WTC11 (cell line): ENCODE results near the gene WDR59. TPM values are rescaled to one million over a fixed set of nuclear protein-coding genes. Genes with fewer than 3 reads are reported as not detected.

ENCODE experiments used
- ATAC-seq: fragments of 200-7000 bp; cut with Tn5 transposase; 2 replicates; pipeline ENCODE4 v1.10.0; 2021; ENCODE audit warnings: mild to moderate bottlenecking, moderate library complexity
- CTCF ChIA-PET: fragments of 300-600 bp; sonication (Branson Sonifier 250); formaldehyde crosslinking; loops from one replicate; lab custom pipeline; 2021; ENCODE audit warnings: antibody characterized with exemption; lab: Charles Lee
- POLR2A ChIA-PET: fragments of 350-600 bp; sonication (Branson Sonifier 250); formaldehyde crosslinking; loops from one replicate; lab custom pipeline; 2021; ENCODE audit warnings: antibody characterized with exemption; lab: Charles Lee
- DNase-seq: peaks from one replicate; pipeline ENCODE4 v3.0.0; 2021; ENCODE audit warnings: low spot score
- H3K27ac Mint-ChIP-seq: 2 replicates; pipeline ENCODE4 v1.8.0; 2021; ENCODE audit warnings: mixed read lengths
- H3K27me3 Mint-ChIP-seq: 2 replicates; pipeline ENCODE4 v1.8.0; 2021; ENCODE audit warnings: low read depth, mild to moderate bottlenecking, moderate library complexity, mixed read lengths
- H3K36me3 Mint-ChIP-seq: 2 replicates; pipeline ENCODE4 v1.8.0; 2021; ENCODE audit warnings: mixed read lengths
- H3K4me1 Mint-ChIP-seq: 2 replicates; pipeline ENCODE4 v1.8.0; 2022; ENCODE audit warnings: mixed read lengths
- H3K4me3 Mint-ChIP-seq: 2 replicates; pipeline ENCODE4 v1.8.0; 2021; ENCODE audit warnings: mild to moderate bottlenecking, moderate library complexity, mixed read lengths
- H3K9me3 Mint-ChIP-seq: 2 replicates; pipeline ENCODE4 v1.8.0; 2021; ENCODE audit warnings: mixed read lengths
- CBFB ChIP-seq: sonication (generic); formaldehyde crosslinking; IDR thresholded peaks from 2 replicates; pipeline ENCODE4 v1.8.1; 2022; ENCODE audit warnings: mild to moderate bottlenecking, low read depth, missing genetic modification reagents
- CREM ChIP-seq: sonication (generic); formaldehyde crosslinking; IDR thresholded peaks from 2 replicates; pipeline ENCODE4 v1.8.1; 2022; ENCODE audit warnings: mild to moderate bottlenecking, missing genetic modification reagents, moderate library complexity
- EMX1 ChIP-seq: fragments of 250-450 bp; sonication (Bioruptor Pico); IDR thresholded peaks from 2 replicates; pipeline ENCODE4 v1.8.0; 2021; ENCODE audit warnings: mild to moderate bottlenecking
- GABPB1 ChIP-seq: sonication (generic); formaldehyde crosslinking; IDR thresholded peaks from 2 replicates; pipeline ENCODE4 v1.8.1; 2023; ENCODE audit warnings: mild to moderate bottlenecking, missing genetic modification reagents
- MXD4 ChIP-seq: fragments of 250-450 bp; sonication (Bioruptor Pico); IDR thresholded peaks from 2 replicates; pipeline ENCODE4 v1.8.0; 2021; ENCODE audit warnings: mild to moderate bottlenecking, moderate library complexity, borderline replicate concordance
- NR3C1 ChIP-seq: sonication (generic); formaldehyde crosslinking; conservative IDR thresholded peaks from 2 replicates; pipeline ENCODE4 v1.8.1; 2023; ENCODE audit warnings: low read depth, mild to moderate bottlenecking, missing genetic modification reagents
- SMAD3 ChIP-seq: sonication (generic); formaldehyde crosslinking; IDR thresholded peaks from 2 replicates; pipeline ENCODE4 v1.8.0; 2022; ENCODE audit warnings: missing genetic modification reagents, mild to moderate bottlenecking, borderline replicate concordance
- ZNF423 ChIP-seq: fragments of 250-450 bp; sonication (Bioruptor Pico); IDR thresholded peaks from 2 replicates; pipeline ENCODE4 v2.1.2; 2022; ENCODE audit warnings: mild to moderate bottlenecking, moderate library complexity
- total RNA-seq: library from RNA; stranded (reverse); gene quantifications from 3 replicates; pipeline ENCODE4 v1.2.3, GENCODE V29; 2021
- TF ChIP-seq, protein P1 (sequence below): sonication (generic); formaldehyde crosslinking; IDR thresholded peaks from 2 replicates; pipeline ENCODE4 v1.8.0; 2023; ENCODE audit warnings: missing genetic modification reagents, mild to moderate bottlenecking, borderline replicate concordance
- TF ChIP-seq, protein P2 (sequence below): fragments of 250-450 bp; sonication (Bioruptor Pico); IDR thresholded peaks from 2 replicates; pipeline ENCODE4 v1.9.0; 2021; ENCODE audit warnings: mild to moderate bottlenecking
- TF ChIP-seq, protein P3 (sequence below): sonication (generic); formaldehyde crosslinking; IDR thresholded peaks from 2 replicates; pipeline ENCODE4 v1.8.0; 2022; ENCODE audit warnings: mild to moderate bottlenecking, missing genetic modification reagents
- TF ChIP-seq, protein P4 (sequence below): sonication (generic); formaldehyde crosslinking; IDR thresholded peaks from 2 replicates; pipeline ENCODE4 v1.8.1; 2023; ENCODE audit warnings: mild to moderate bottlenecking, missing genetic modification reagents, borderline replicate concordance
- TF ChIP-seq, protein P5 (sequence below): sonication (generic); formaldehyde crosslinking; IDR thresholded peaks from 2 replicates; pipeline ENCODE4 v1.8.1; 2022; ENCODE audit warnings: missing genetic modification reagents, borderline replicate concordance
- TF ChIP-seq, protein P6 (sequence below): fragments of 250-450 bp; sonication (Bioruptor Pico); IDR thresholded peaks from 2 replicates; pipeline ENCODE4 v1.8.0; 2021; ENCODE audit warnings: mild to moderate bottlenecking
- TF ChIP-seq, protein P7 (sequence below): sonication (generic); formaldehyde crosslinking; IDR thresholded peaks from 2 replicates; pipeline ENCODE4 v1.8.0; 2022; ENCODE audit warnings: mild to moderate bottlenecking, missing genetic modification reagents
- TF ChIP-seq, protein P8 (sequence below): sonication (generic); formaldehyde crosslinking; IDR thresholded peaks from 2 replicates; pipeline ENCODE4 v1.8.1; 2022; ENCODE audit warnings: low read depth, missing genetic modification reagents, borderline replicate concordance

Gene WDR59
- total RNA-seq, 1 experiment from 2014 or later: 100 TPM

DNA sequence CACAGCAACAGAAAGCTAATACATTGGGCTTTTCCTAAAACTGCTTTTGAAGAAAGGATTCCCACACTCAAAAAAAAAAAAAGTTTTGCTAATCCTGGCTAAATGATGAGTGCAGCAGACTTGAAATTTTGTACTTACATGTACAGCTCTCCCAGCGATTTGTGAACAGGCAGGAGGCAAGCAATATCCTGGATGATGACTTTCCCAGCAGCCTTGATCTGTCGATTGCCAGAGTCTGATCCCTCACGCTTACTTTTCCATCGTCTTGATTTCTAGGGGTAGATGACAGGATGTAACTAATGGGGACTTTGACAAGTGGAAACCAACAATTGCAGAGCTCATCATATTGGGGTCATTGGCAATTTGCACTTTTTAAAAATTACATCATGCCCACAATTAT lies 91.4 kb downstream of the WDR59 start (continued):
- TF ChIP-seq, protein P1, sequence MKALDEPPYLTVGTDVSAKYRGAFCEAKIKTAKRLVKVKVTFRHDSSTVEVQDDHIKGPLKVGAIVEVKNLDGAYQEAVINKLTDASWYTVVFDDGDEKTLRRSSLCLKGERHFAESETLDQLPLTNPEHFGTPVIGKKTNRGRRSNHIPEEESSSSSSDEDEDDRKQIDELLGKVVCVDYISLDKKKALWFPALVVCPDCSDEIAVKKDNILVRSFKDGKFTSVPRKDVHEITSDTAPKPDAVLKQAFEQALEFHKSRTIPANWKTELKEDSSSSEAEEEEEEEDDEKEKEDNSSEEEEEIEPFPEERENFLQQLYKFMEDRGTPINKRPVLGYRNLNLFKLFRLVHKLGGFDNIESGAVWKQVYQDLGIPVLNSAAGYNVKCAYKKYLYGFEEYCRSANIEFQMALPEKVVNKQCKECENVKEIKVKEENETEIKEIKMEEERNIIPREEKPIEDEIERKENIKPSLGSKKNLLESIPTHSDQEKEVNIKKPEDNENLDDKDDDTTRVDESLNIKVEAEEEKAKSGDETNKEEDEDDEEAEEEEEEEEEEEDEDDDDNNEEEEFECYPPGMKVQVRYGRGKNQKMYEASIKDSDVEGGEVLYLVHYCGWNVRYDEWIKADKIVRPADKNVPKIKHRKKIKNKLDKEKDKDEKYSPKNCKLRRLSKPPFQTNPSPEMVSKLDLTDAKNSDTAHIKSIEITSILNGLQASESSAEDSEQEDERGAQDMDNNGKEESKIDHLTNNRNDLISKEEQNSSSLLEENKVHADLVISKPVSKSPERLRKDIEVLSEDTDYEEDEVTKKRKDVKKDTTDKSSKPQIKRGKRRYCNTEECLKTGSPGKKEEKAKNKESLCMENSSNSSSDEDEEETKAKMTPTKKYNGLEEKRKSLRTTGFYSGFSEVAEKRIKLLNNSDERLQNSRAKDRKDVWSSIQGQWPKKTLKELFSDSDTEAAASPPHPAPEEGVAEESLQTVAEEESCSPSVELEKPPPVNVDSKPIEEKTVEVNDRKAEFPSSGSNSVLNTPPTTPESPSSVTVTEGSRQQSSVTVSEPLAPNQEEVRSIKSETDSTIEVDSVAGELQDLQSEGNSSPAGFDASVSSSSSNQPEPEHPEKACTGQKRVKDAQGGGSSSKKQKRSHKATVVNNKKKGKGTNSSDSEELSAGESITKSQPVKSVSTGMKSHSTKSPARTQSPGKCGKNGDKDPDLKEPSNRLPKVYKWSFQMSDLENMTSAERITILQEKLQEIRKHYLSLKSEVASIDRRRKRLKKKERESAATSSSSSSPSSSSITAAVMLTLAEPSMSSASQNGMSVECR (CRISPR knock-in tag): no peak
- TF ChIP-seq, all 79 proteins: peak for 0

DNA sequence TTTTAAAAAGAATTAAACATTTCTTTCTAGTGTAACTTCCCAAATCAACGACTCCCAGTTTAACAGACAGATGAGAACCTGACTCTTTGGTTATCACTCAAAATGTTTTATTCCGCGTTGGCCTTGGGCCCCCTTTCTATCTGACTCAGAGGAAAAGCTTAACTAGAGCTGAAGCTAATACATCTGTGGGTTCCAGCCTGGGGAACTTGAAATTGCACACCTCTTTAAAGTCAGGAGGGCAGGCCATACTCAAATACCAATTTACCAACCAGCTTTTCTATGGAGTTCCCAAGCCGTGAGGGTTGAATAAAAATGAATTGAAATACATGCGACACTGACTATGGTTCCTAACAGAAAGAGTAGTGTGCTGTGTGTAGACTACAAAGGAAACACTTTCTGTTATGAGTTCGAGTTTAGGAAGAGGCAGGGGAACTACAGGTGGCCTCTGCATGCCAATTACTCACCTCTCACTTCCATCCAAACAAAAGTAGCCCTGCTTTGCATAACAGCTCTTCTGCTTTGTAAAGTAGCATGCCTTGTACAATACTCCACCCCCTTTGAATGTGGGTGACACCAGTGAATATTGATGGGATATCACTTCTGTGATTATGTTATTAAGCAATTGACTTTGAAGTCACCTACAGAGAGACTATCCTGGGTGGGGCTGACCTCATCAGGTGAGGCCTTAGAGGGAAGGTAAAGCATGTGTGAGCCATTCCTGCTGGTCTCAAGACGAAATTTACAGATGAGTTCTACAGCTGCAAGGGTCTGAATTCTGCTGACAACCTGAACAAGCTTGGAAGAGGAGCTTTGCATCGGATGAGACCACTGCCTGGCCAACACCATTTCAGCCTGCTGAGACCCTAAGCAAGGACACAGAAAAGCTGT lies 92.1 kb downstream of the WDR59 start:
- ATAC-seq: no peak
- no peaks in the 10 kb centered on the region for H3K9me3 Mint-ChIP-seq
- ChIA-PET POLR2A (no interaction called here), CTCF (interaction anchor here (0.6 kb wide), 1 partner anchor 238 kb away, joined by 3 read pairs; no protein-coding TSS in a partner anchor)
- H3K27me3 Mint-ChIP-seq: no peaks in the 10 kb centered on the region
- peaks cover 53% of the 10 kb centered on the region for H3K36me3 Mint-ChIP-seq
- H3K27ac Mint-ChIP-seq: peak overlapping the region; percentile 82
- H3K4me1 Mint-ChIP-seq: peaks cover 7% of the 10 kb centered on the region
- H3K4me3 Mint-ChIP-seq: no peak overlapping the region
- DNase-seq: no peak
- TF ChIP-seq, protein P2, sequence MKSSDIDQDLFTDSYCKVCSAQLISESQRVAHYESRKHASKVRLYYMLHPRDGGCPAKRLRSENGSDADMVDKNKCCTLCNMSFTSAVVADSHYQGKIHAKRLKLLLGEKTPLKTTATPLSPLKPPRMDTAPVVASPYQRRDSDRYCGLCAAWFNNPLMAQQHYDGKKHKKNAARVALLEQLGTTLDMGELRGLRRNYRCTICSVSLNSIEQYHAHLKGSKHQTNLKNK (CRISPR knock-in tag): no peak
- TF ChIP-seq, protein P3, sequence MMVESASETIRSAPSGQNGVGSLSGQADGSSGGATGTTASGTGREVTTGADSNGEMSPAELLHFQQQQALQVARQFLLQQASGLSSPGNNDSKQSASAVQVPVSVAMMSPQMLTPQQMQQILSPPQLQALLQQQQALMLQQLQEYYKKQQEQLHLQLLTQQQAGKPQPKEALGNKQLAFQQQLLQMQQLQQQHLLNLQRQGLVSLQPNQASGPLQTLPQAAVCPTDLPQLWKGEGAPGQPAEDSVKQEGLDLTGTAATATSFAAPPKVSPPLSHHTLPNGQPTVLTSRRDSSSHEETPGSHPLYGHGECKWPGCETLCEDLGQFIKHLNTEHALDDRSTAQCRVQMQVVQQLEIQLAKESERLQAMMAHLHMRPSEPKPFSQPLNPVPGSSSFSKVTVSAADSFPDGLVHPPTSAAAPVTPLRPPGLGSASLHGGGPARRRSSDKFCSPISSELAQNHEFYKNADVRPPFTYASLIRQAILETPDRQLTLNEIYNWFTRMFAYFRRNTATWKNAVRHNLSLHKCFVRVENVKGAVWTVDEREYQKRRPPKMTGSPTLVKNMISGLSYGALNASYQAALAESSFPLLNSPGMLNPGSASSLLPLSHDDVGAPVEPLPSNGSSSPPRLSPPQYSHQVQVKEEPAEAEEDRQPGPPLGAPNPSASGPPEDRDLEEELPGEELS (CRISPR knock-in tag): no peak
- TF ChIP-seq, protein P4, sequence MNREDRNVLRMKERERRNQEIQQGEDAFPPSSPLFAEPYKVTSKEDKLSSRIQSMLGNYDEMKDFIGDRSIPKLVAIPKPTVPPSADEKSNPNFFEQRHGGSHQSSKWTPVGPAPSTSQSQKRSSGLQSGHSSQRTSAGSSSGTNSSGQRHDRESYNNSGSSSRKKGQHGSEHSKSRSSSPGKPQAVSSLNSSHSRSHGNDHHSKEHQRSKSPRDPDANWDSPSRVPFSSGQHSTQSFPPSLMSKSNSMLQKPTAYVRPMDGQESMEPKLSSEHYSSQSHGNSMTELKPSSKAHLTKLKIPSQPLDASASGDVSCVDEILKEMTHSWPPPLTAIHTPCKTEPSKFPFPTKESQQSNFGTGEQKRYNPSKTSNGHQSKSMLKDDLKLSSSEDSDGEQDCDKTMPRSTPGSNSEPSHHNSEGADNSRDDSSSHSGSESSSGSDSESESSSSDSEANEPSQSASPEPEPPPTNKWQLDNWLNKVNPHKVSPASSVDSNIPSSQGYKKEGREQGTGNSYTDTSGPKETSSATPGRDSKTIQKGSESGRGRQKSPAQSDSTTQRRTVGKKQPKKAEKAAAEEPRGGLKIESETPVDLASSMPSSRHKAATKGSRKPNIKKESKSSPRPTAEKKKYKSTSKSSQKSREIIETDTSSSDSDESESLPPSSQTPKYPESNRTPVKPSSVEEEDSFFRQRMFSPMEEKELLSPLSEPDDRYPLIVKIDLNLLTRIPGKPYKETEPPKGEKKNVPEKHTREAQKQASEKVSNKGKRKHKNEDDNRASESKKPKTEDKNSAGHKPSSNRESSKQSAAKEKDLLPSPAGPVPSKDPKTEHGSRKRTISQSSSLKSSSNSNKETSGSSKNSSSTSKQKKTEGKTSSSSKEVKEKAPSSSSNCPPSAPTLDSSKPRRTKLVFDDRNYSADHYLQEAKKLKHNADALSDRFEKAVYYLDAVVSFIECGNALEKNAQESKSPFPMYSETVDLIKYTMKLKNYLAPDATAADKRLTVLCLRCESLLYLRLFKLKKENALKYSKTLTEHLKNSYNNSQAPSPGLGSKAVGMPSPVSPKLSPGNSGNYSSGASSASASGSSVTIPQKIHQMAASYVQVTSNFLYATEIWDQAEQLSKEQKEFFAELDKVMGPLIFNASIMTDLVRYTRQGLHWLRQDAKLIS (CRISPR knock-in tag): no peak
- TF ChIP-seq ZNF423 (CRISPR knock-in tag) (no peak), EMX1 (no peak), CBFB (CRISPR knock-in tag) (no peak), CREM (CRISPR knock-in tag) (no peak), GABPB1 (CRISPR knock-in tag) (no peak), MXD4 (CRISPR knock-in tag) (no peak), SMAD3 (CRISPR knock-in tag) (no peak), NR3C1 (no peak)
- TF ChIP-seq, protein P5, sequence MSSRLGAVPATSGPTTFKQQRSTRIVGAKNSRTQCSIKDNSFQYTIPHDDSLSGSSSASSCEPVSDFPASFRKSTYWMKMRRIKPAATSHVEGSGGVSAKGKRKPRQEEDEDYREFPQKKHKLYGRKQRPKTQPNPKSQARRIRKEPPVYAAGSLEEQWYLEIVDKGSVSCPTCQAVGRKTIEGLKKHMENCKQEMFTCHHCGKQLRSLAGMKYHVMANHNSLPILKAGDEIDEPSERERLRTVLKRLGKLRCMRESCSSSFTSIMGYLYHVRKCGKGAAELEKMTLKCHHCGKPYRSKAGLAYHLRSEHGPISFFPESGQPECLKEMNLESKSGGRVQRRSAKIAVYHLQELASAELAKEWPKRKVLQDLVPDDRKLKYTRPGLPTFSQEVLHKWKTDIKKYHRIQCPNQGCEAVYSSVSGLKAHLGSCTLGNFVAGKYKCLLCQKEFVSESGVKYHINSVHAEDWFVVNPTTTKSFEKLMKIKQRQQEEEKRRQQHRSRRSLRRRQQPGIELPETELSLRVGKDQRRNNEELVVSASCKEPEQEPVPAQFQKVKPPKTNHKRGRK (CRISPR knock-in tag): no peak
- TF ChIP-seq, protein P6, sequence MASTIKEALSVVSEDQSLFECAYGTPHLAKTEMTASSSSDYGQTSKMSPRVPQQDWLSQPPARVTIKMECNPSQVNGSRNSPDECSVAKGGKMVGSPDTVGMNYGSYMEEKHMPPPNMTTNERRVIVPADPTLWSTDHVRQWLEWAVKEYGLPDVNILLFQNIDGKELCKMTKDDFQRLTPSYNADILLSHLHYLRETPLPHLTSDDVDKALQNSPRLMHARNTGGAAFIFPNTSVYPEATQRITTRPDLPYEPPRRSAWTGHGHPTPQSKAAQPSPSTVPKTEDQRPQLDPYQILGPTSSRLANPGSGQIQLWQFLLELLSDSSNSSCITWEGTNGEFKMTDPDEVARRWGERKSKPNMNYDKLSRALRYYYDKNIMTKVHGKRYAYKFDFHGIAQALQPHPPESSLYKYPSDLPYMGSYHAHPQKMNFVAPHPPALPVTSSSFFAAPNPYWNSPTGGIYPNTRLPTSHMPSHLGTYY (CRISPR knock-in tag): no peak
- TF ChIP-seq, protein P7, sequence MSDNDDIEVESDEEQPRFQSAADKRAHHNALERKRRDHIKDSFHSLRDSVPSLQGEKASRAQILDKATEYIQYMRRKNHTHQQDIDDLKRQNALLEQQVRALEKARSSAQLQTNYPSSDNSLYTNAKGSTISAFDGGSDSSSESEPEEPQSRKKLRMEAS (CRISPR knock-in tag): no peak
- TF ChIP-seq, protein P8, sequence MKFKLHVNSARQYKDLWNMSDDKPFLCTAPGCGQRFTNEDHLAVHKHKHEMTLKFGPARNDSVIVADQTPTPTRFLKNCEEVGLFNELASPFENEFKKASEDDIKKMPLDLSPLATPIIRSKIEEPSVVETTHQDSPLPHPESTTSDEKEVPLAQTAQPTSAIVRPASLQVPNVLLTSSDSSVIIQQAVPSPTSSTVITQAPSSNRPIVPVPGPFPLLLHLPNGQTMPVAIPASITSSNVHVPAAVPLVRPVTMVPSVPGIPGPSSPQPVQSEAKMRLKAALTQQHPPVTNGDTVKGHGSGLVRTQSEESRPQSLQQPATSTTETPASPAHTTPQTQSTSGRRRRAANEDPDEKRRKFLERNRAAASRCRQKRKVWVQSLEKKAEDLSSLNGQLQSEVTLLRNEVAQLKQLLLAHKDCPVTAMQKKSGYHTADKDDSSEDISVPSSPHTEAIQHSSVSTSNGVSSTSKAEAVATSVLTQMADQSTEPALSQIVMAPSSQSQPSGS (CRISPR knock-in tag): no peak
